NCI-H82 treated with DMSO at 0.1 percent for 48 hours (cell line): ENCODE data around the gene S1PR1.
"Not testable (repeated sequence)": the region's sequence is repeated elsewhere in the genome, so short reads cannot be mapped to it uniquely, and the experiment has no call there.

ENCODE experiments used
- DNase-seq: peaks from one replicate; lab custom pipeline; 2025; ENCODE audit not compliant: unreplicated experiment; lab: John Stamatoyannopoulos, UW

S1PR1 gene

GRCh38 chr1:101219924-101220870 is 16.6 kb upstream of the S1PR1 start:
- no peak for DNase-seq

DNA sequence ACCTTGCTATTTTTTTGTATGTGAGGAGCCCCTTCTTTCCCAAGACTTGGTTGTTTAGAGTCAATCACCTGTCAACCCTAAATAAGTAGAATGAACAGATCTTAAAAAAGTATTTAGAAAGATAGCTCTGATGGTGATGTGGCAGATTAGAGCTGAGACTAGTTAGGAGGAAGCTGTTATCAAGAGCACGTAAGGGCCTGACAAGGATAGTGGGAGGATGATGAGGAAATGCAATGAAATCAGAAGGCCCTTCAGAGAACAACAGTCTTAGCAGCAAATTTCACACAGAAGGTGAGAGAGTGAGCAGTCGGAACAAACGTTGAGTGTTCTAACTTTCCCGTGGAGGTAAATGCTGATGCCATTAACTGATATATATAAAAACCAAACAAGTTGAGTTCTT is 15.9 kb upstream of the S1PR1 start:
- DNase-seq = no peak

DNA sequence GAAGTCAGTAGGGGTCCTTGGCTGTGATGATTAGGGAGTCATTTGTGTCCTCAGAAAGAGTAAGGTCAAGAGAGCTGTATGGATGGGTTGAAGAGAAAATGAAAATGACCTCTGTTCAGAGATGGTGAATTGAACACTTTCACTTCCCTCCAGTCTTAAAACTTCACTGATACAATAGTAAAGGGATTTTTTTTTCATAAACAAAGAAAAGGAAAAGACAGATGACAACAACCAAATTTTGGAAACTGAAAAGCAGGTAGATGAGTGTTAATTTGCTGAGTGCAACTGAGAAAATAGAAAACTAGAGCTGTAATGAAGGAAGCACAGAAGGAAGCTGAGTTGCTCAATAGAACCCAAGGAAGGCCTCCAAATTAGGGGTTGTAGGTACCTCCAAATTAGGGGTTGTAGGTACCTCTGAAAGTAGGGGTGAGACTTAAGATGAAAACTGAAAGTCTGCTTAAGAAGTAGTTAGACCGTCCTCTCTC is 14.8 kb upstream of the S1PR1 start:
- DNase-seq = no peak

DNA sequence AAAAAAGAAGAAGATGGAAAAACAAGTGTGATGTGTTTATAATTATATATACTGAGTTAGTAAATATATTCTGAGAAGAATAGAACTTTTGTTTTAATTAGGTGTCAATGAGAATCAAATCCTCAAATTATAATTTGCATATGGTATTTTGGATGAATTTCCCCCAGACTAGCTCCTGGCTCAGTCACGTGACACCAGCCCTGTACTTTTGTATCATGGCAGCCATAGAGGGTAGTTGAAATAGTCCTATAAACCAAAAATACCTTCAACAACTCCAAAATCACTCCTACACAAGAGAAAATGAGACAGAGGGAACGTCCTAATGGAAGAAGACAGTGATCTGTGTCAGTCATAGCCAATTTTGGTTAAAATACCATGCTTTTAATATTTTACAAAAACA is 9.0 kb upstream of the S1PR1 start:
- DNase-seq = no peak

GRCh38 chr1:101228424-101229134 is 8.2 kb upstream of the S1PR1 start:
- no peak for DNase-seq

DNA sequence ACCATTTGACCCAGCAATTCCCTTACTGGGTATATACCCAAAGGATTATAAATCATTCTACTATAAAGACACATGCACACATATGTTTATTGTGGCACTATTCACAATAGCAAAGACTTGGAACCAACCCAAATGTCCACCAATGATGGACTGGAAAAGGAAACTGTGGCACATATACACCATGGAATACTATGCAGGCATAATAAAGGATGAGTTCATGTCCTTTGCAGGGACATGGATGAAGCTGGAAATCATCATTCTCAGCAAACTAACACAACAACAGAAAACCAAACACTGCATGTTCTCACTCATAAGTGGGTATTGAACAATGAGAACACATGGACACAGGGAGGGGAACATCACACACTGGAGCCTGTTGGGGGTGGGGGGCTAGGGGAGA is 4.6 kb upstream of the S1PR1 start:
- DNase-seq = not testable (repeated sequence)

GRCh38 chr1:101233495-101233894 is 3.3 kb upstream of the S1PR1 start:
- no peak for DNase-seq

GRCh38 chr1:101235216-101235695 is 1.6 kb upstream of the S1PR1 start:
- DNase-seq = peak; percentile 48

- peak; percentile 61 for DNase-seq
These were observed 913 bp upstream of the S1PR1 start for GRCh38 chr1:101235696-101236515.

DNA sequence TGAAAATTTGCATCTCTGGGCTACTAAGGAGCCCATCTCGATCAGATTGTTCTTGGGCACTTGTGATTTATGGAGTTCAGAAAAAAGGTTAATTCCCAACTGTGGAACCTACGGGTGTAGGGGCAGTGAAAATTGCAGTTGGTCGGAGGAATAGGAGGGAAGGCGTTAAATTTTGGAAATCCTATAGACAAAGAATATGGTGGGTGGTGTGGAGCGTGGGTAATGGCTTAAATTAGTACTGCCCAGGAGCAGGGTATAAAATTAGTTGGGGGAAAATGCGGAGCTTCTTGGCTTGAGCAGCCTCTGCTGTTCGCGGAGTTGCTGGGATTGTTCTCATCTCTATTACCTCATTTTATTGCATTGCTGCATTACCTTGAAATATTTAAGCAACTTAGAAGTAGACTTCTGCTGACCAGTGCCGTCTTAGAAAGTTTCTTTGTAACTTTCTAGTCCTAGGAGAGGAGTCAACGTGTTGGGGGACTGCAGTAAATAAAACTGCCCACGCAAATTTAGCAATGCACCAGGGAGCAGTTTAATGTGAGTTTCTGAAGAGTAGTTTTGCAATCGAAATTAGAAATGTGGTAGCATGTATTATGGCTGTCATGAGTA is 514 bp downstream of the S1PR1 start:
- DNase-seq = no peak

- DNase-seq = no peak
These were observed 1.3 kb downstream of the S1PR1 start for GRCh38 chr1:101238031-101238628.

DNA sequence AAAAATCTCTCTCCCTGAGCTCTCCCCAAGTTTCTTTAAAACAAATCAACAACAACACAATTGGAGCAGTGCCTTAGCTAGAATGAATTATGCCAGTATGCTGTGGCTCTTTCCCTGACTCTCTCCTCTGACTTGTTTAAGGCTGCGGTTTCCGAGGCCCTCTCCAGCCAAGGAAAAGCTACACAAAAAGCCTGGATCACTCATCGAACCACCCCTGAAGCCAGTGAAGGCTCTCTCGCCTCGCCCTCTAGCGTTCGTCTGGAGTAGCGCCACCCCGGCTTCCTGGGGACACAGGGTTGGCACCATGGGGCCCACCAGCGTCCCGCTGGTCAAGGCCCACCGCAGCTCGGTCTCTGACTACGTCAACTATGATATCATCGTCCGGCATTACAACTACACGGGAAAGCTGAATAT is 1.9 kb downstream of the S1PR1 start:
- DNase-seq = peak; percentile 69

- DNase-seq = no peak
These were observed 2.5 kb downstream of the S1PR1 start for GRCh38 chr1:101239095-101240040.

- DNase-seq = no peak
These were observed 3.2 kb downstream of the S1PR1 start for GRCh38 chr1:101240041-101240430.

DNA sequence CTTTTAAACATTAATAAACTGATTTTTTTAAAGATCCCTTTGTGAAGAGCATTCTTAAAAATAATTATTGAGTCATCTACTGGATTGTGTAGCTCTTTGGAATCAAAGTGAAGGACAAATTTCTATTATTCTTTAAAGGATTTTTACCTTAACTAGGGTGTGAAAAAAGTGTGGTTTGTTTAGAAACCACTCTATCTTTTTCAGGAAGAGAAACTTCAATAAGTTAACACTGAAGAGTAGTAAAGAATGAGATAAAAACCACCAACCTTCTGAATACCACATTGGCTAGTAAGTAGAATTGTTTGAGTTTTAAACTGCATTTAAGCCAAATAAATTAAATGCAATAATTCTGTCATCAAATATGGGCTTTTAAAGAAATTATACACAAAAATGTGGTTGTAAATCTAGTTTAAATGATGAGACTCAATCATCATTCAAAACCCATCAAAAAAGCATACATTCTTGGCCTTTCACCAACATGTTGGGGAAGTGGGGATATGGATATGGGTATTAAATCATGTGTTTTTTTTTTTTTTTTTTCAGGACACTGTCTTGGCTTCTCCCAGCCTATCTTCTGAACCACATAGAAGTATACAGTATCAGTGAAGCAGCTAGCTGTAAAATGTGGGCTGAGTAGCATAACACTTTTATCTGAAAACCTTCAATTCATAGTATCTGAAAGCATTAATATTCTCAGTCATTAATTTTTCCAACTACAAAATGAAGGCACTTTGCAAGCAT is 4.8 kb downstream of the S1PR1 start:
- no peak for DNase-seq

- no peak for DNase-seq
These were observed 5.7 kb downstream of the S1PR1 start for GRCh38 chr1:101242324-101243050.

GRCh38 chr1:101243751-101244150 is 6.9 kb downstream of the S1PR1 start:
- no peak for DNase-seq

- DNase-seq = no peak
These were observed 8.0 kb downstream of the S1PR1 start for GRCh38 chr1:101244842-101245241.
